Testis (tissue), 3 donors: ENCODE measurements around the gene PNPLA2. TPM values are rescaled to one million over a fixed set of nuclear protein-coding genes. Genes with fewer than 3 reads are reported as not detected.

Source experiments
- DNase-seq: peaks from one replicate; pipeline ENCODE4 v3.0.0-alpha.2; 2019
- H3K27ac ChIP-seq, 2 donors: fragments of 200-600 bp; sonication (generic); one replicate each; pipeline ENCODE4 v1.5.1; 2019
- H3K27me3 ChIP-seq: fragments of 200-600 bp; sonication (generic); one replicate; pipeline ENCODE4 v1.5.1; 2019
- H3K36me3 ChIP-seq: fragments of 200-600 bp; sonication (generic); one replicate; pipeline ENCODE4 v1.5.1; 2017; ENCODE audit warnings: low read depth; ENCODE audit errors: missing control alignments
- H3K4me1 ChIP-seq: fragments of 200-600 bp; sonication (generic); one replicate; pipeline ENCODE4 v1.5.1; 2019
- H3K4me3 ChIP-seq, 2 donors: fragments of 200-600 bp; sonication (generic); one replicate each; pipeline ENCODE4 v1.5.1; 2017 to 2019
- H3K9me3 ChIP-seq: fragments of 200-600 bp; sonication (generic); one replicate; pipeline ENCODE4 v1.5.1; 2017
- CTCF ChIP-seq, 3 experiments: fragments of 450-650 bp in 2 of 3; fragments of 200-600 bp in 1 of 3; sonication (generic) in 1 of 3; IDR thresholded peaks; one replicate each; pipeline ENCODE4 v1.5.1; 2016 to 2019; ENCODE audit warnings: antibody characterized with exemption in 3 of 3, mild to moderate bottlenecking in 2 of 3, moderate library complexity in 1 of 3
- POLR2A ChIP-seq: fragments of 450-650 bp; IDR thresholded peaks from one replicate; pipeline ENCODE4 v1.6.1; 2017; ENCODE audit warnings: antibody characterized with exemption, mild to moderate bottlenecking, moderate library complexity
- WGBS, 2 donors: methylation state at CpG; one replicate each; pipeline ENCODE4 v1.1.5; 2018; 5-methylcytosine and 5-hydroxymethylcytosine counted together
- intact Hi-C: fragments of 100-400 bp; cut with DNase I; formaldehyde crosslinking; loops from one replicate; pipeline ENCODE4 v1.15.1; 2023; ENCODE audit warnings: low total_unique reads
- polyA plus RNA-seq: library from polyadenylated mRNA; stranded (reverse); fragments of 350-450 nt; fragmentation: Illumina TruSeq; extraction: RNeasy Lipid Tissue Mini Kit (QIAGEN cat#74804); gene quantifications from one replicate; pipeline ENCODE4 v1.2.3, GENCODE V29; 2014; ENCODE audit warnings: low read depth, low replicate concordance; ENCODE audit not compliant: insufficient read depth
- total RNA-seq, 2 donors: library from RNA; depleted of rRNA; stranded (reverse); fragments of >200 nt; gene quantifications; one replicate each; pipeline ENCODE4 v1.2.3, GENCODE V29; 2016

Gene PNPLA2
- total and polyA plus RNA-seq, 3 donors from 2014 or later = 86.7 to 108 (median 96.7) TPM

- no peaks in the 10 kb centered on the region for H3K36me3 ChIP-seq
- H3K9me3 ChIP-seq = no peaks in the 10 kb centered on the region
- DNase-seq = no peak
- no peak overlapping the region for H3K4me3 ChIP-seq
- intact Hi-C loops = no loop called here
- WGBS, 2 donors = 72 to 86% methylated on average over 3 to 12 of the region's 15 CpGs
- peaks cover 23% of the 10 kb centered on the region for H3K4me1 ChIP-seq
- H3K27me3 ChIP-seq = no peaks in the 10 kb centered on the region
- H3K27ac ChIP-seq = no peak overlapping the region
- TF ChIP-seq CTCF (IDR thresholded peaks at IDR 0.05) (no peak), POLR2A (no peak)
Observed at GRCh38 chr11:771617-772204, 47.0 kb upstream of the PNPLA2 start.

- Histone ChIP-seq H3K27me3 (no peaks in the 10 kb centered on the region), H3K27ac (no peak overlapping the region), H3K4me3 (no peak overlapping the region), H3K9me3 (no peaks in the 10 kb centered on the region), H3K4me1 (peaks cover 23% of the 10 kb centered on the region), H3K36me3 (no peaks in the 10 kb centered on the region)
- intact Hi-C loops = no loop called here
- peak; percentile 67 for DNase-seq
- TF ChIP-seq POLR2A (no peak), CTCF (IDR thresholded peaks at IDR 0.05) (no peak)
- WGBS, 2 donors = 59 to 82% methylated on average over 18 to 34 of the region's 34 CpGs
Observed at GRCh38 chr11:772429-773390, 46.0 kb upstream of the PNPLA2 start.

- peak overlapping the region in 1 of 2 donors; percentile 9 for H3K27ac ChIP-seq
- WGBS, 2 donors = 75 to 100% methylated on average over 4 to 5 of the region's 5 CpGs
- TF ChIP-seq POLR2A = no peak
- TF ChIP-seq CTCF (IDR thresholded peaks at IDR 0.05) = no peak
- no peak for DNase-seq
- peaks cover 28% of the 10 kb centered on the region for H3K4me1 ChIP-seq
- no peaks in the 10 kb centered on the region for H3K9me3 ChIP-seq
- intact Hi-C loops = no loop called here
- H3K36me3 ChIP-seq = no peaks in the 10 kb centered on the region
- H3K27me3 ChIP-seq = no peaks in the 10 kb centered on the region
- no peak overlapping the region for H3K4me3 ChIP-seq
Observed at GRCh38 chr11:773425-773824, 45.3 kb upstream of the PNPLA2 start.

GRCh38 chr11:773830-774229 is 44.9 kb upstream of the PNPLA2 start:
- WGBS, 2 donors = 85 to 90% methylated on average over 2 to 9 of the region's 9 CpGs
- Histone ChIP-seq H3K27ac (peak overlapping the region in 1 of 2 donors; percentile 9), H3K4me3 (no peak overlapping the region), H3K36me3 (no peaks in the 10 kb centered on the region), H3K4me1 (peaks cover 30% of the 10 kb centered on the region), H3K27me3 (no peaks in the 10 kb centered on the region), H3K9me3 (no peaks in the 10 kb centered on the region)
- no peak for DNase-seq
- TF ChIP-seq CTCF (IDR thresholded peaks at IDR 0.05) = no peak
- no peak for TF ChIP-seq POLR2A
- intact Hi-C loops = no loop called here
